NCI-H2196 treated with DMSO at 0.1 percent for 48 hours (cell line): Measurements from ENCODE around the gene ANAPC1.
"Not testable (repeated sequence)": the region's sequence is repeated elsewhere in the genome, so short reads cannot be mapped to it uniquely, and the experiment has no call there.

Experiments
- DNase-seq: peaks from one replicate; lab custom pipeline; 2025; ENCODE audit not compliant: unreplicated experiment; lab: John Stamatoyannopoulos, UW

ANAPC1 gene

GRCh38 chr2:111830479-111830878, 53.5 kb downstream of the ANAPC1 start:
- not testable (repeated sequence) for DNase-seq

DNA sequence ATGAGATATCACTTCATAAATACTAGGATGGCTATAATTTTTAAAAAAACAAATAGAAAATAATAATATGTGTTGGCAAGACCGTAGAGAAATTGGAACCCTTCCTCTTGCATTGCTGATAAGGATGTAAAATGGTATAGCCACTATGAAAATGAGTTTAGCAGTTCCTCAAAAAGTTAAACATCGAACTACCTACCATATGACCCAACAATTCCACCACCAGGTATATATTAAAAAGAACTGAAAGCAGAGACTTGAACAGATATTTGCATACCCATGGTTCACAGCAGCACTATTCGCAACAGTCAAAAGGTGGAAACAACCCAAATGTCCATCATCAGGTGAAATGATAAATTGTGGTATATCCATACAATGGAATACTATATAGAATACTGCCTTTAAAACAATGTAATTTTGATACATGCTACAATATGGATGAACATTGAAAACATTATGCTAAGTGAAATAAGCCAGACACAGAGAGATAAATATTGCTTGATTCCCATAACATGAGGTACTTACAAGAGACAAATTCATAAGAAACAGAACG, 55.7 kb downstream of the ANAPC1 start:
- not testable (repeated sequence) for DNase-seq

- DNase-seq, result not testable (repeated sequence)
These were observed 70.9 kb downstream of the ANAPC1 start for GRCh38 chr2:111812970-111813622.

- DNase-seq, result not testable (repeated sequence)
These were observed 93.4 kb downstream of the ANAPC1 start for GRCh38 chr2:111790633-111791032.

- DNase-seq, result not testable (repeated sequence)
These were observed 99.9 kb downstream of the ANAPC1 start for GRCh38 chr2:111784081-111784480.

DNA sequence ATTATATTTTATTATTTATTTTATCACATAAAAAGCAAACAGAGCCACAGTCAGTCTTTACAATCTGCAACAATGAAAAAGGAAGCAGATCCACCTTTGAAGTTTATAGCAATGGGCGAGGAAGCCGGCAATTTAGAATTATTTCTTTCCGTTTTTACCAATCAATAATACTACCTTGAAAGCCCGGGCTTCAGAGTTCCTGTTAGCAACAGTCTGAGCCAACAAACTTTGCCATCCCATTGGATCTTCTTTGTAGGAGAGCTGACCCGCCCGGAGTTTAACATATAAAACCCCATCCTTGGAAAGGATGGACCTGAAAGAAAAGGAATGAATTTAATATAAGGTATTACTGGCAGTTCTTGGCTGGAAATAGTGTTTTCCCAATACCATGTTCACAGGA, 101.8 kb downstream of the ANAPC1 start:
- not testable (repeated sequence) for DNase-seq

GRCh38 chr2:111781443-111782094, 102.4 kb downstream of the ANAPC1 start:
- not testable (repeated sequence) for DNase-seq

GRCh38 chr2:111777155-111777554, 106.8 kb downstream of the ANAPC1 start:
- not testable (repeated sequence) for DNase-seq

DNA sequence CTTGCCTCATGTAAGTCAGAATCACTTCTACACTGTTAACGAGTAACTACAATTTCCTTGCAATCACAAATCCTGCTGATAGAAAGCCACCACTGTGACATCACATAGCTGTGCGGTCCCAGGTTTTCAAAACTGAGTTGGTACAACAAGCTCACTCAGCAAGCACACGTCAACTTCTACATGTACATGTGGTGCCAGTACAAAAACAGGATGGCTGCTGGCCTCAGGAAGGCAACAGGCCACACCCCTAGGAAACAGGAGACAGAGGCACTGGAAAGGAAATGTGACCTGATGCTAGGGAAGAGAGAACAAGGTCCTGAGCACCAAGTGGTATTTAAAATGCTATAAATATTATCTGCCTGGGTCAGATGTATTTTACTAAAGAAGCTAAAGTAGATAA, 107.7 kb downstream of the ANAPC1 start:
- DNase-seq, result not testable (repeated sequence)

DNA sequence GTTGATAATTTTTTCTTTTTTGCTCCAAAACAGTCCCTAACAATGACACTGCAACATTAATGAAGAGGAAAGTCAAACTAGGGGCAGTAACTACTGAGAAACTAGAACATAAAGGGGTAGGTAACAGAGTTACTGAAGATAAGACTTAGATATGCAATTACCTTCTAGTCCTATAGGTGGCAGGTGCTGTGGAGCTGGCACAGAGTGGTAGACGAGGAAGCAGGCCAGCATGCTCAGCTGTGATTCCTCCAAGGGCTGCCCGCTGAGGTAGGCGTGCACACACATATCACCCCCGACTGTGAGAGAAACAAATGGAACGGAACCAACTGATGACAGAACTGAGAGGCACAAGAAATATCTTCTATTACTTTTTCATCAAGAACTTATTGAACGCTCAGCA, 111.8 kb downstream of the ANAPC1 start:
- not testable (repeated sequence) for DNase-seq

DNA sequence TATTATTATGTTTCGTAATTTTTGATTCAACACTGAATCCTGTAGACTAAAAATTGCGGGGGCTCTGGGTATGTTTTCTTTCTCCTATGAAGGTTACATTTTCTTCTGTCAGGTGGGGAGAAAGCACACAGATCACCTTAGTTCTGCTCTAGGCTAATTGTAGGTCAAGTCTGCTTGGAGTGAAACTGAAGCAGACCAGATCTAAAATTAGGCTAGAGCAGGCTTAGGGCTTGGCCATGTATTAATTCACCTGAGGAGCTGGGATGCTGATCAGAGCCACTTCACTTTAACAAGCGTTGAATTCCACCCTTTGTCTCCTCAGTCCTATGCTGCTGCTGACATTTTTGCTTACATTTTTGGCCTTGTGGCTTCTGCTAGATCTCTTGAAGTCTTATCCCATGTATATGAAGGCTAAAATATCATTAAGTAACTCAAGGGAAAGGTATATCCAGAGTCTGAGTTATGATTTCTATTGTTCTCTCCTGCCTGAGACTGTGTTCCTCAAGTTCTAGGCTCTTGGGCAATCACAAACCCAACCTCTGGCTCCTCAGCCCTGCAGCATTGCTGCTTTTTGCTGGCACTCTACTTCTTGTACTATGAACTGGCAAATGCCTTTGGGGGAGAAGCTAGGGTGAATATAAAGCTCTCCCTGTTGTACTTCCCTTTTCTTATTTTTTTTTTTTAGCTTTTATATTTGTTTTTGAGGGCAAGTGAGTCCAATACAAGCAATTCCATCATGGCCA, 112.9 kb downstream of the ANAPC1 start:
- not testable (repeated sequence) for DNase-seq

DNA sequence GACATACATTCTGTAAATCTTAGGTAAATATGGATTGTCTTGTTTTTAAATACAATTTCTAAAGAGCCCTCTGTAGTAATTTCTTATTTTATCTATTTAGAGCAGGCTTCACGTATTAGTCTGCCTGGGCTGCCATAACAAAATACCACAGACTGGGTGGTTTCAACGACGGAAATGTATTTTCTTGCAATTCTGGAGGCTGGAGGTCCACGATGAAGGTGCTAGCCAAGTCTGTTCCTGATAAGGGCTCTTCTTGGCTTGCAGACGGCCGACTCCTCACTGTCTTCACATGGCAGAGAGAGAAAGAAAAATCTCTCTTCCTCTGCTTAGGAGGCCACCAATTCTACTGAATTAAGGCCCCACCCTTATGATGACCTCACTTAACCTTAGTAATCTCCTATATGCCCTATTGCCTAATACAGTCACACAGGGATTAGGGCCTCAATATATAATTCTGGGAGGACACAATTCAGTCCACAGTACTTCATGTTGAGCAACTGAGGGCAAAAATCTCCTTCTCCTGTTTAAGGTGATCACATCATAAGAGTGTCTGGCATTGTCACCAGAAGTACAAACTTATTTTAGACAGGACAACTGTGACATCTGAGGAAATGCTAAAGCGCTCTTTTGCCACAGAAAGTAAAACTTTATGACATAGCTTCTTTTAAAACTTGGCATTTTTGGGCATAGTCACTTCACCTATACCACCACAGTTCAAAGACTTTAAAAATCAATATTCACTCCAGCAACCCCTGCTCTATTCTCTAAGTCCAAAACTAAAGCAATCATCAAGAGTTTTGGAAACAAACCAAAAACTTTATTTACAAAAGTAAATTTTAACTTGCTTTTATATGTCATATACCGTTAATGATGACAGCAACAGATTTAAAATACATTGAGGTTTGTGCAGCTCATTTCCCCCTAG, 115.5 kb downstream of the ANAPC1 start:
- not testable (repeated sequence) for DNase-seq

DNA sequence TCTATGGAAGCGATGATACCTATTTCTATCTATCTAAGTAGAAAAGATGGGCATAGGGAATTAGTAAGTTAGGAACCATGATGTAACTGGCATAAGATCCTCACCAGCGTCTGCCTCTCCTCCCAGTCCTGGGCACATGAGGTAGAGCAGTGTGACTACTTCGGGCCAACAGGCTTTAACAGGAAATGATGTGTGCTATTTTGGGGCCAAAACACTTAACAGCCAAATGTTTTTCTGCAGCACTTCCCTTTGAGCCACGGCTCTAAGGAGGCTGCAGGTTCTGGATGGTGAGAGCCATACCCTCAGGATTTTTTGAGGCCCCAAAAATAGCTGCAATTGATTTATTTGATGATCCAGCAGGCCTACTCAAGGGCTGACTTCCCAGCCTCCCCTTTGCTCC, 116.9 kb downstream of the ANAPC1 start:
- not testable (repeated sequence) for DNase-seq

DNA sequence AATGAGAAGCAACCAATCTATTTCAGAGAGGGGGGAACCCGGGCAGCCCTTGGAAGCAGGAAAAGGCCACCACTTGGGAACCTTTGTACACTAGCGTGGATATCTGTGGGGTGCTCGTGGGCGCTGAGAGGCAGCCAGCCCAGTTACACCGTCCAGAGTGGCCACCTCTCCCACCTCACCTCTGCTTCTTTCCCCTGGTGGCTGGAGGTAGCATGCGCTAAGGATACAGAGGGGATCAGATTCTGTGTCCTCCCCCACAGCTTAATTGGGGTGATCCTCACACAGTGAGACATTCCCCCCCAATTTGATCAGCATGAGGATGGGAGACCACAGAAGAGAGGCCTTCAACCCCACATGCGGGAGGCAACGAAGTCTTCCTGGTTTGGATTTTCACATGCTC, 117.7 kb downstream of the ANAPC1 start:
- DNase-seq, result not testable (repeated sequence)

DNA sequence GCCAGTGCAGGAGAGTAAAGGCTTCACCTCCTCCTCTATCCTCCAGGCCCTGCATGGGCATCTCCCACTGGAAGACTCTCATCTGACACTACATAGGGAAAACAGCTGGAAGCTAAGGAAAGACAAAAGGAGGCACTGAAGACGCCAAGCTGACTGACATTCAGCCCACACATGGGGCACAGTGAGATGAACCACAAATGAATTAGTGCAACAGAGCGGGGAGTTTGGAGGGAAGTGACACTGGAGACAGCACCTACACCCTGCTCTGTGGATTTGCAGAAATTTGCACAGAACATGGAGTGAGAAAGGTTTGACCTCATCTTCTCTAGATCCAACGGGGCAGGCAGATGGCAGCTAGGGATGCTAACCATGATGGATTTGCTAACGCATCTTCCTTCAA, 119.8 kb downstream of the ANAPC1 start:
- DNase-seq, result not testable (repeated sequence)

- DNase-seq, result not testable (repeated sequence)
These were observed 123.2 kb downstream of the ANAPC1 start for GRCh38 chr2:111760697-111761284.

DNA sequence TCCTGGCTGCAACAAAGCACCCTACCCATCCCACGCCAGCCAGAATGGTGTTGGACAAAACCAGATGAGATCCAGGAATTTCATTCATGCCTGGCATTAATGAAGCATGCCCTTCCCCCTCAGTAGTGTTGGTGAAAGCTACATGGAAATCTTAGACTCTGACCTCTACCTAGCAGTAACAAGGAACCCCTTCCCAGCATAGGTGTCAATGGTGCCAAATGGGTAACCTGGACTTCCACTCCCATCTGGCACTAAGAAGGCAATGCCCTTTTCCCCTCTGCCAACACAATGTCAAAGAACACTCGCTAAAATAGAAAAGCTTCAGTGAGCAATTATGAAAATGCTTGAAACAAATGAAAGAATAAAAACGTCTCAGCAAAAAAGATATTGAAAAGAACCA, 131.5 kb downstream of the ANAPC1 start:
- DNase-seq, result not testable (repeated sequence)

DNA sequence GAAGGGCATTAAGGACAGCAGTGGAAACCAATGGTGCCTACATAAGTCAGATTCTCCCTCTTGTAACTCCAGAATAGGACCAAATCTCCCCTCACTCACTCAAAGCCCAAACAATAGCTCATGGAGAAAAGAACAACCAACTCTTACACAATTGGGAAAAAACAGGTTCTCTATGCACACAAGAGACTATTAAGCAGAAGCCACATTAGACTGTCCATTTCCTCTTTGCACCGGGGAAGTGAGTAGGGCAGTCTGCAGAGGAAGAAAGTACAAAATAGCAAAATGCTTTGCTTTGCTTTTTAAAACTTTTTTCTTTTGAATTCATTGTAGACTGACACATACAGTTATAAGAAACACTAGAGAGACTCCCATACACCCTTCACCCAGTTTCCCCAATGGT, 133.4 kb downstream of the ANAPC1 start:
- DNase-seq, result not testable (repeated sequence)

- not testable (repeated sequence) for DNase-seq
These were observed 135.6 kb downstream of the ANAPC1 start for GRCh38 chr2:111748429-111748828.
